Measurements from ENCODE around the gene NEK1. TPM values are rescaled to one million over a fixed set of nuclear protein-coding genes. Genes with fewer than 3 reads are reported as not detected.

NEK1 gene
- 4.0 and 11.2 TPM in 2 replicates for total RNA-seq

GRCh38 chr4:169611991-169612870, at the start of gene NEK1:
NEK1 (minus strand) TSS chr4:169612583; CDS start chr4:169602630, 9,953 bp downstream.

GRCh38 chr4:169619958-169620879, 7.8 kb upstream of the NEK1 start, which contains the start of gene CLCN3:
CLCN3 (plus strand) TSS chr4:169620578; CDS start chr4:169635929, 15,351 bp downstream.

Other genes starting within 250 kb of the NEK1 start
- 36.4 and 154 TPM in 2 replicates for gene CLCN3, start 8.0 kb upstream of the NEK1 start, total RNA-seq
- gene HPF1, start 145.4 kb upstream of the NEK1 start, total RNA-seq: 11.3 and 14.2 TPM in 2 replicates

All from bladder microvascular endothelial cell (primary cell).